ENCODE results near the gene CCDC38.
"Not testable (repeated sequence)": the region's sequence is repeated elsewhere in the genome, so short reads cannot be mapped to it uniquely, and the experiment has no call there.

The CCDC38 gene

DNA sequence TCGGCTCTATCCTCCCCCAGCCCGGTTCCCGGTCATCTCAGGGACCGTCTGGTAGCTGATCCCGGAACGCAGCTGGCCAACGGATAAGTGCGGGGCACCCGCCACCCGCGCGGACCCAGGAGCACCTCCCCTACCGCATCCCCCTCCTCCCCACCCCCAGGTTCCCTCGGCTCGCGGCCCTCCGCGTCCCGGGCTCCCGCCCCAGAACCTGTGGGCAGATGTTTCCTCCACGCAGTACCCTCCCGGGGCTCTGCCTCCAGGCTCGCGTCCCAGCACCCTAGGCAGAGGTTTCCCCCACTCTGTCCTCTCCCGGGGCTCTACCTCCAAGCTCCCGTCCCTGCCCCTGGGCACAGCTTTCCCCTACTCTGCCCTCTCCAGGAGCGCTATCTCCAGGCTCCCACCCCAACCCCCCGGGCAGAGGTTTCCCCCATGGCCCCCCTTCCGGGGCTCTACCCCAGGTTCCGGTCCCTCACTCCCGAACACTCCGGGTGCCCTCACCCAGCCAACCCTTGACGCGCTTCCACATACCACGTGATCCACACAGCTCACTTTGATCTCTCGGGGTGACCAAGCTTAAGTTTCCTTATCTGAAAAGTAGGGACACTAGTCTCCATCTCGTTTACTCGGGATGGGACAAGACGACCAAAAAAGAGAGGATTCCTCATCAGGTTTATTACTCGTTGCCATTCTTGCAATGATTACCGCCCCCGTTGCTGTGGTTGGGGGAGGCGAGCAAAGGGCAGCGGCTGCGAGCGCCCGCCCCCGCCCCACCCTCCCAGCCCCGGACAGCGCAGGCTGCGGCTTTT is at the start of gene CCDC38:
Gene CCDC38, minus strand, starts transcription at position 91 of the 806 bp plus-strand sequence. CDS start 6,105 bp downstream, outside the sequence.
- DNase-seq = peak; percentile 75 to 81

DNA sequence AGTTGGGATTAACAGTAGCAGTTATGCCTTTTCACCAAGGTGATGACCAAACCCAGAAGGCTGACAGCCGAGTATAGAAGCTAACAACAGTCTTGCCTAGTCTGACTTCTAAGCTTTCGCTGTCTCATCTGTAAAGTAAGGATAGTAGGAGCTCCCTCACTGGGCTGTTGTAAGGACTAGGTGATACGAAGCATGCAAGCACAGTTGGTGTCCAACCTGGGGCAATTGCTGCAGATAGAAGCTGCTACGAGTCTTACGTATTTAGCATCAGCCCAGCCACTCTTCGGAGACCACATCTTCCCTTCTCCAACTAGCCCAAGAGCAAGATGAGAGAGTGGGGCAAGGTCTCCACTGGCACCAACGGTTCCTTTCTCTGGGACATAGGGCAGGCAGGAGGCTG is 47.7 kb upstream of the CCDC38 start:
- no peak for DNase-seq

DNA sequence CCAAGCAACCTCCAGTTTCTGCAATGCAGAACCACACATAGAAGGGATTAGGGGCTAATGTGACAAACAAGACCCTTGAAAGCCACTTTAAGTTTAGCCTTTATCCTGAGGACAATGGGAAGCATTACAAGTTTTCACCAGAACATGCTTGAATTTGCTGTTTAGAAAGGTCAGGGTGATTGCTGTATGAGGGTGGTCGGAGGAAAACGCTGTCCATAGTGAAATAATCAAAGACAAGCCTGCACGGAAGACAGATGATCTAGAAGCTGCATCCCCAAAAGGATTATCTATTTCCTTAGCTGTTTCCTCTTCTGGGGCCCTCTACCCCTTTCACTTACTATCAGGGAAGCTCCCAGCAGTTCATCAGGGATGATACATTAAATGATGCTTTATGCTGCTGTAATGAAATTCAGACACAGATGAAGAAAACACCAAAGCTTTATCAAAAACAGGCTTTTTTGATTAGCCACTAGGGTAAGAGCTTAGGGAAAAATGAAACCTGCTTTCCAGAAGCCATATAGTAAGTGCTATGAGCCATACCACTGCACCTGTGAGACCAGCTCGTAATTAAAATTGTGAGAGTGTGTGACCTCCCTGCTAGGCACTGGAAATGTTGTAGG is 47.2 kb upstream of the CCDC38 start:
- no peak for DNase-seq

DNA sequence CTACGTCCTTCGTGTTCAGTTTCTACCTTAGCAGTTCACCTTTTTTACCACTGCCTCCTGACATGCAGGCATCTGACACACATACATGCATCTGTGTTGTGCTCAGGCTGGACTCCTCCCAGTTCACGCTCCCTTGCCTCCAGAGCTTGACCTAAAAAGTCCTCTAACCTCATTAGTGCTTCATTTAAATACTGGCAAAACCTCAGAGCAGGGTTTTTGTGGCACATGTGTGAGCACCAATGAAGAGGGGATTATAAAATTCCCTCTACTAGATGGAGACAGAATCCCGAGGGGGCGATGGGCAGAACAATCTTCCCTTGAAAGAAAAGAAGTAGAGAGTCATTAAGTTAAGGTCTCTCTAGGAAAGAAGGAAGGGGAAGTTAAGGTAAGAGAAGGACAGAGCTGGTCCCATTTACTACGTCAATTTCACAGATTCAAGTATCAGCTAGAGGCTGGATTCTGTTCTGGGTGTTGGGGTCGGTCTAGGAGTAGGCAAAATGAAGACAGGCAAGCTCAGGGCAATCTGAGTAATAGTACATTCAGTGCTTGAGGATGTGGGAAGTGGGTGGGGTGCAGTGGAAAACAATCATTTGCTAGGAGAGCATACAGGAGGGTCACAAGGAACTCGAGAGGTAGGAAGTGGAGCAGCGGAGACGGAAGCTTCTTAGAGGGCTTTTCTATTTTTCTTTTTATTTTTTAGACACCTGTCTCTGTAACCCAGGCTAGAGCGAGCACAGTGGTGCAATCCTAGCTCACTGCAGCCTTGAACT is 46.3 kb upstream of the CCDC38 start:
- DNase-seq = no peak

DNA sequence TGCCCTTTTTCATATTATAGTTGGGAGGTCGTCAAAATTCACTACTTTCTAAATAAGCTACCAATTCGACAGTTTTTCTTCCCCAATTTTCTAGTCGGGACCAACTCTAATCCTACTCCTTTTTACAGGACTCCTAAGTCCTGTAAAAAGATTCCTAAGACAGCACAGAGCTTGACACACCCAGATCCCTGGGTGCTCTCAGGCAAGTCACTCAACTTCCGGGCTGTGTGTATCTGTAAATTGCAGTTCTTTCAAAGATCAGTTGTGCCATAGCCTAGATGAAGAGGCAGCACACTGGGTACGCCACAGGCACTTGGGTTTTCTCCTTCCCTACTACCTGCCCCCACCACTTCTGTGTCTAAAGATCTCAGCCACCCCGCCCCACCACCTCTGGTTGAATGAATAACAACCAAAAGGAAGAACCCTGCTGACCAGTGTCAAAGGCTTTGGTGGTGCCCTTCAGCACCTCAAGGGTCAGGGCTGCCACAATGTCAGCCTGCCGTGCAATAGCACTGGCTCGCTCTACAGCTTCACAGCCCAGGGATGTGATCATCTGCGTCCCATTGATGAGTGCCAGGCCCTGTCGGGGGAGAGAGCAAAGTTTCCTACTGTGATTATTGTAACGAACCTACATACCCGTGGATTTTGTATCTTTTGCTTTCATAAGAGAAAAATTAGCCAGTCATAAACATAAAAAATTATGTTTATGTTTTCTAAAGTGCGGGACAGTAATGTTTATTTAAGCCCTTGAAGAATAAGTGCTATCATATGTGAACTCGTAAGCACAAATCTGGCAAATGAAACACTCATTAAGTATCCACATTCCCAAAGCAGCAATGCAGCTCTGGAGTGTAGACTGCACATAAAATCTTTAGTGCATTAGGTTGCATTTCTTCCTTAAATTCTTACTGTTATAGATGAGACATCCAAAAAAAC is 44.5 kb upstream of the CCDC38 start:
- no peak for DNase-seq

DNA sequence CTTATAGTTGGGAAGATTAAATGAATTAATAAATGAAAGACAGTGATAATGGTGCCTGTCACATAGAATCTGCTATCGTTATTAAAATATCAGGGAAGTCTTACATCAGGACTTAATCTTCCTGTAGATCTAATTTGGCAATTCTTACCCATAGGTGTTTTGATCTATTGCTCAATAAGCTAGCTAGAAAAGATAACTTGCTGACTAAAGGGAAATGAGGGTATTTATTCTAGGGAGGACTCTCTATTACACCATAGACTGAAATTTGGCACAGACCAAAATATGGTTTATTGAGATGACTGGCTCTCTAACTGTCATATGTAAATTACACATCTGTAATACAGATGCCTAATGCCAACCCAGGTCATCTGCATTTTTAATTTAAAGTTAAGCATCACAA is 42.3 kb upstream of the CCDC38 start:
- no peak for DNase-seq

DNA sequence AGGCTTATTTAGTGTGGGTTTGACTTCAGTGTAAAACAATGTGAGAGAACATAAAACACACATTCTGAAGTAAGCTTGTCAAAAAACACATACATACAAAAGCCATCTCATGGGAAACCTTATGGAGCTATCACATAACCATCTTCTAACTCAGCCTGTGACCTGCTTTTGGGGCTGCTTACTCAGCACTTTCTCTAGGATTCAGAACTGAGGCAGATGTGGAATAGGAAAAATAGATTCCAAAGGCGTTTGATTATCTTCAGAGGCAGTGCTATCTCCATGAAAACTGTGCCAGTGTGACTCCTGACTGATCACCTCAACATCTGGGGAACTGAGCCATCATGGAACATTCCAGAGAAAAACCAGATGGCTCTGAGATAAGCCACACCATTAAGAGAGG is 40.2 kb upstream of the CCDC38 start:
- no peak for DNase-seq

DNA sequence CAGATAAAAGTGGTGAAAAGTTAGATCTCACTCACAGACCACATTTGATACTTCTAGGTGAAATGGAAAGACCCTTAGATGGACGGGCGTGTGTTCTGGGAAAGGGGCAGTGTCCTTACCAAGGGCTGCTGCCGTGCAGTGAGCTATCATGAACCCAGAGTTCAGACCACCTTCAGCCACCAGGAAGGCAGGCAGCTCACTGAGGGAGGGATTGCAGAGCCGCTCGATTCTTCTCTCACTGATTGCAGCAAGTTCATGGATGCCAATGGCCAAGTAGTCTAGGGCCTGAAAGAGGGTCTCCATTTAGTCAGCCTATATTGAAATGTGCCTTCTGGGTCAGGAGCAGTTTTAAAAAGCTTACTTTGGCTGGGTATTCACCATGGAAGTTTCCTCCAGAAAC is 38.0 kb upstream of the CCDC38 start:
- DNase-seq = no peak

DNA sequence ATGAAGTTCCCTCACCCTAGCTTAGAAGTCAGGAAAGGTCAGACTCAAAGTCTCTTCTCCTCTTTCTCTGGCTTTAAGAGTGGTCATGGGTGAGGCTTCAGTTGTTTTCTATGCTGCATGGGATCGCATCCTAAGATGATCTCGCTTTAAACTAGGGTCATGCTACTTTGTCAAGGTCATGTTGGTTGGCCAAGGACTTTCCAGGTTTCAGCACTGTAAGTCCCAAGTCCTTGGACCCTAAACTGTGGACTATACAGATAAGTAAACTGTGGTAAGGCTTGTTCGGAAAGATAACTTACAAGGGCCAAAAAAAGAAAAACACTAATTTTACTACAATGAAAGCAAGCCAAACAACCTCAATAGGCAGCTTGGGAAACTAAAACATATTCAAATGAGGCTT is 36.4 kb upstream of the CCDC38 start:
- DNase-seq = no peak

DNA sequence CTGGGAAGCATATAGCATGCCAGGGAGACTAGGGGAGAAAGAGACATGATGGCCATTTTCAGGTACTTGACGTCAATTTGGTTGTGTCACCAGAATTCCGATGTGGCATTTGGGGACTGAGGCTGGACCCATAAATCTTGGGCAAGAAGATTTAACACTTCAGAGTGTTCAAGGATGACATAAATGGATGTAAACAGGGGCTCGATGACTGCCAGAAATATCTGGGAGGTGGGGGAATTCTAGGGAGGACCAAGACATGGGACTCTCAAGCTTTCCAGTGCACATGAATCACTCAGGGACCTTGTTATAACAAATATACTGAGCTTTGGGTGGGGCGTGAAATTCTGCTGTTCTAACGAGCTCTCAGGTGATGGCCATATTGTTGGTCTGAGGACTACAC is 35.9 kb upstream of the CCDC38 start:
- DNase-seq = no peak

DNA sequence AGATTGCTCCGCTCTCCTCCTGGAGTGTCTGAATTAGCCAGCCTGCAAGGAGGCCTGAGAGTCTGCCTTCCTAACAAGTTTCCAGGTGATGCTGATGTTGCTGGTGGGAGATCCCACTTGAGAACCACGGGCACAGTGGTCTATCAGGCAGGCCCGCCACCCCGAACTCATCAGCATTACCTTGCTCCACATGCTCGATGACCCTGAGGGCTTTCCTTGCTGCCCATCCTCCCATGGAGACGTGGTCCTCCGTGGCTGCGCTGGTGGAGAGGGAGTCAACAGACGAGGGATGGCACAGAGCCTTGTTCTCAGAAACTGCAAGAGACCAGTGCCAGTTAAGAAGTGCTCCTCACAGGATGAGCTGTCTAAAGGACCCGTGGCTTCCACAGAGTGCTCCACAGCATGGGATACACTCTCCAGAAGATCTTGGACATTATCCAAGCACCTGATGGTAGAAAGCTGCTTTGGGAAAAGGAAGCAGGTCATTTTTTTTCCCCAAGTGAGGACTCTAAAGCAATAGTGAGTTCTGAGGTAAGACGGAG is 35.4 kb upstream of the CCDC38 start:
- no peak for DNase-seq

DNA sequence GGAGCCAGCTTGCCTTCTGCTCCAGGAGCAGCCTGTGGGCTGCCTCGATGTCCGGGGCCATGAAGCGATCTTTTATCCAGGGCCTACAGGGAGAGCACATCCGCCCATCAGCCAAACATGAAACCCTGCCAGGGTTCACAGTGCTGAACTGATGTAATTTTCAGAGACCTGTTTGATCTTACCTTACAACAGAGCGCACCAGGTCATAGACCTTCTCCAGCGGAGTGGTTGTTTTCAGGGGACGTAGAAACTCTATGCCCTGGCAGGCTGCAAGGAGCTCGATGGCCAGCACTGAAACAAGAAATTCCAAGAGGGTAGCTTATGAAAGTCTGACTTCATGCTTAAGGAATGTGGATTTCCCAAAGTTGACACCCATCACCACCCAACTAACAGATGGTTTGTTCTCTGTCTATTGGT is 34.0 kb upstream of the CCDC38 start:
- DNase-seq = no peak

DNA sequence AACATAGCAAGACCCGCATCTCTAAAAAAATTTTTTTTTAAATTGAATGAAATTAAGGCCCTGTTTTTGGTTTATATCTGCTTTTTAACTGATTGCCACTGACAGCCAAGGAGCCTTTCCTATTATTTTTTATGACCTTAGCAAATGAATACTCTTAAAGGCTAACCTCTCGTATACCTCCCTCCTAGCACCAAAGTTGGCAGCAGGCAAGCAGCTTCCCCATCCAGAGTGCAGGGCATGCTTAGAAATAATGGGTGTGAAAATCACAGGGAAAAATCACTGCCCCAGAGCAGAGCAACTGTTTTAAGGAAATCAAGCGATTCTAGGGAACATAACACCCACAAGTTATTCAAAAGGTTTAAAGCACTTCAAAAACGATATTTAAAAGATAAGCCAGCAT is 33.1 kb upstream of the CCDC38 start:
- DNase-seq = no peak

DNA sequence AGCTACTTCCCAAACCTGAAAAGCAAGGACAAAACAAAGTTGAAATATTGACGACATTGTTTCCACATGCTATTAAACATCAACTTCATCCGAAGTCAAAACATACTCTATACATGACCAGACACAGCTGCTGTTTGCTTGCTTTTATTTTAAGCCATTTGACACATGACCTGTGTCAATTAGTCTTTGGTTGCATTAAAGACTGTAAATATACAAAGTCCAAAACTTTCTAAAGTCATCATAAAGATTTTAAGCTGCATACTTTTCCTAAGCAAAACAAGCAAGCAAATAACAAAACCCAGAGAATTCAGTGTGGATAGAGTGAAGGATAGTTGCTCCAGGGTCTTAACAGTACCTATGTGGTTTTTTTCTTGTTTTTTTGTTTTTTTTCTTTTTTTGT is 31.9 kb upstream of the CCDC38 start:
- no peak for DNase-seq

DNA sequence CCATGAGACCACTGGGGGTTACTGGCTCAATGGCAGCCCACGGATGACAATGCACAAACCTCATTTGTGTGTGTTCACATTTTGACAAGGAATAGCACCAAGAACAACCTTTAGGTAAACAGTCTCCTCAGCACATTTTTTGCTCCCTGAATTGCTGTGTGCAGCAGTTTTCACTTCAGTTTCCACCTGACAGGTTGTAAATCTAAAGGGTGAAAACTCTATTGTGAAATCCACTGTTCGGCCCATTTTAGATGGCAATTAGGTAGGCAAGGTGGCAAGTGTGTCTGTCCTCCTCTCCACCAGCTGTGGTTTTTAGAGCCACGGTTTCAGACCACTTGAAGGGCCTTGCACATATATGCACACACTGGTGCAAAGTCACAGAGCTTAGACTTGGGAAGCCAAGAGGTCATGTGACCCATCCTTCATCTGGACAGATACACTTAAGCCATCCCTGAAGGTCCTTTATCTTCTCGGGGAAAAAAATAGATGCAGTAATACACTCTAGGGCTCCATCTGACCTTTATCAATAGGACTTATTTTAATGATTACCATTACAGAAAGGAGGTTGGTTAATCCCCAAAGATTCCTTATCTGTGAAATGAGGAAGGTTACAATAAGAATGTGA is 30.5 kb upstream of the CCDC38 start:
- no peak for DNase-seq

DNA sequence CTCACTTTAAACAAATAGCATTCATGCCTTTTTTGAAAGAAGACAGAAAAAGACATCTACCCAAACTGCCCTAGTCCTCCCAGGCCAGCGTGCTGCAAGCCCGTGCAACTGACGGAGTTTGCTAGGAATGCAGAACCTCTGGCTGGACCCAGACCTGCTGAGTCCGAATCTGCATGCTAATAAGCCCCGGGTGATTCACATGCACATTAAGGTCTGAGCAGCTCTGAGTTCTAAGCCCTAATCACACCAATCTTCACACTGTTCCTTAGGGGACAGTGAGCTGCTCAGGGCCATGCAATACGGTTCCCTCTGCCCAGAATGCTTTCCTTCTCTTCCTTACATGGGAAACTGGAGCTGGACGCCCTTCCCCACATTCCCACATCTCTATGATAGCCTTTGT is 28.5 kb upstream of the CCDC38 start:
- no peak for DNase-seq

DNA sequence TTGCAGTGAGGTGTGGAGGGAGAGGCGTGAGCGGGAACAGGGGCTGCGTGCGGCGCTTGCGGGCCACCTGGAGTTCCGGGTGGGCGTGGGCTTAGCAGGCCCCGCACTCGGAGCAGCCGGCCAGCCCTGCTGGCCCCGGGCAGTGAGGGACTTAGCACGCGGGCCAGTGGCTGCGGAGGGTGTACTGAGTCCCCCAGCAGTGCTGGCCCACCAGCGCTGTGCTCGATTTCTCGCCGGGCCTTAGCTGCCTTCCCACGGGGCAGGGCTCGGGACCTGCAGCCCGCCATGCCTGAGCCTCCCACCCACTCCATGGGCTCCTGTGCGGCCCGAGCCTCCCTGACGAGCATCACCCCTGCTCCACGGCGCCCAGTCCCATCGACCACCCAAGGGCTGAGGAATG is 26.7 kb upstream of the CCDC38 start:
- not testable (repeated sequence) for DNase-seq

DNA sequence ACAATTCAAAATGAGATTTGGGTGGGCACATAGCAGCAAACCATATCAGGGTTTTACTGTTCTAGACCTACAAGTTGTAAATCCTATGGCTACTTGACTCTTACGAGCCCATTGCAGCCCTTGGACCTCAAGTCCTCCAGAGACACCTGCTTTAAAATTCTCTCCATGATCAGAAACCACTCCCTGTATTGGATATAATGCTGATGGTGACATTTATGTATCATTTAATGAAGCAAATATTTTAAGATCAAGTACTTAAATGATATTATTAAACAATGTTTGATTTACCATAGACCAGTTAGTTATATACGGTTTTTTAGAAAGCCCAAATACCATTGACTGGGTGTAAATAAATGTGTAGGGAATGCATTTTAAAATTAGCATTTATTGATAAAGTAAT is 24.9 kb upstream of the CCDC38 start:
- DNase-seq = no peak

DNA sequence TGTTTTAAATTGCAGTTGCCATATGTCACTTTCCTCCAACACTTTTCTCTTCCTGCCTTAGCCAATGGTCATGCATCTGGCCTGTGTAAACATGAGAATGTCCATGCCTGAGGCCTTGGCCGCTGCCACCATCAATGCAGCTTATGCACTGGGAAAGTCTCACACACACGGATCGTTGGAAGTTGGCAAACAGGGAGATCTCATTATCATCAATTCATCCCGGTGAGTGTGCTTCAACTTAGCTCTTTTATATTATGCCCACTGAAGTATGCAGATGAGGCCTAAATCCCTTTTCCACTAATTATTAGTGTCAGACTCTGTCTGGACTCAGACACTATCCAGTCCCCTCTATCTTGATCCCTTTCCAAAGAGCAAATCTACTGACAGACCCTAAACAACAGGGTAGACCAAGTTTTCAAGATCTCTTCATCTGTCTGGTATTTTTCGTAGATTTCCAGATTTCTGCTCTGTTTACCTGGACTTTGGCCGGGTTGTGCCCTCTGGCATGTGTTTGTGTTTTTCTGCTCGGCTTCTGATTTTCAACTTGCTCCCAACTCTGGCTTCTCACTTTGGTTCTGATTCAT is 24.0 kb upstream of the CCDC38 start:
- no peak for DNase-seq

DNA sequence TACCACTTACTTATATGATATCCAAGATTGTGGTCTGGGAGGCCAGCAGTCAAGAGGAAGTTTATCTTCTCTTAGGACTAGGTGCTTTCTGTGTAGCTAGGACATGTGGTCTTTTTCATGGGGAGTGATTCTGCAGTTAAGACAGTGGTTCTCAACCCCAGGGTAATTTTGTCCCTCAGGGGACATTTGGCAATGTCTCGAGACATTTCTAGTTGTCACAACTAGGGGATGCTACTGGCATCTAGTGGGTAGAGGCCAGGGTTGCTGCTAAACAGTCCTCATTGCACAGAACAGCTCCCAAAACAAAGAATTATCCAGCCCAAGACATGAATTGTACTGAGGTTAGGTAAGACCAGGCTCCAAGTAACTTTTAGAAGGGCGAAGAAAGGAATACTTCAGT is 20.7 kb upstream of the CCDC38 start:
- DNase-seq = no peak

DNA sequence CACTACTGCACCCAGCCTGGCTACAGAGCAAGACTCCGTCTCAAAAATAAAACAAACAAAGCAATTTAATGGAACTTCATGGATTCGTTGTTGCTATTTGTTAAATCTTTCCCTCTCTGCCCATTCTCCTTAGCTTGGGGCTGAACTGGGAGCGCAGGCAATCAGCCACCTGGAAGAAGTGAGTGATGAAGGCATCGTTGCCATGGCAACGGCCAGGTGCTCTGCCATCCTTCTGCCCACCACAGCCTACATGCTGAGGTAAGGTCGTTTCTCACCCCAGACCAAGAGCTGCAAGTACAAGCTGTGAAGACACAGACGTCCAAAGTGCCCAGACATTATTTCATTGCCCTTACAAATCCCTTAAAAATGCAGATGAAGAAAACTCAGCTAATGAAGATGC is 19.8 kb upstream of the CCDC38 start:
- DNase-seq = no peak

DNA sequence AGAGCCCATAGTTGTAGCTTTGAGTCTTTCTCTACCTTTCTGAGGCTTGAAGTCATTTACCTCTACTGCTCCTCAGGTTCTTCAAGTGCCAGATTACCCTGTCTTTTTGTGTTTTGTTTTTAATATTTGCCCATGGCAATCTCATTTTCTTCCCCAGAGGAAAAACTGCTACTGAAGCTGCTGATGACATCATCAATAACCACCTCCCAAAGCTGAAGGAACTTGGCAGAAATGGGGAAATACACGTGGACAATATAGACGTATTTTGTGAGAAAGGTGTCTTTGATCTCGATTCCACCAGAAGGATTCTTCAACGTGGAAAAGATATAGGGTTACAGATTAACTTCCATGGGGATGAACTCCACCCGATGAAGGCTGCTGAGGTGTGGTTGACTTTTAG is 17.8 kb upstream of the CCDC38 start:
- DNase-seq = no peak

Measured in stimulated activated CD4-positive, alpha-beta T cell treated with anti-CD3 and anti-CD28 coated beads, Interleukin-4, amount 100 ng/mL, for 4 hours (primary cell).